ENCODE data around the gene KRT40. TPM values are rescaled to one million over a fixed set of nuclear protein-coding genes. Genes with fewer than 3 reads are reported as not detected.

The KRT40 gene
- total RNA-seq, 2 donors from 2014 or later: 1.6 TPM; not detected in 1

GRCh38 chr17:40935624-40936023, 48.5 kb downstream of the KRT40 start:
- H3K27me3 ChIP-seq: no peaks in the 10 kb centered on the region
- ATAC-seq (no peak), DNase-seq (no peak)
- TF ChIP-seq POLR2A (IDR thresholded peaks at IDR 0.05): no peak
- no peak for TF ChIP-seq CTCF (IDR thresholded peaks at IDR 0.05)
- H3K36me3 ChIP-seq (replicated peaks in 1 of 2; ENCODE audit: insufficient read depth in 1 of 2, low read depth in 2 of 2): no peaks in the 10 kb centered on the region
- intact Hi-C loops (cut with DNase I): no loop called here
- 46 to 48% methylated on average over 3 of the region's 3 CpGs for WGBS, 2 donors
- peaks cover 15% of the 10 kb centered on the region for H3K4me1 ChIP-seq
- H3K27ac ChIP-seq: no peak overlapping the region
- no peak overlapping the region for H3K4me3 ChIP-seq
- no peaks in the 10 kb centered on the region for H3K9me3 ChIP-seq

- Histone ChIP-seq H3K9me3 (no peaks in the 10 kb centered on the region), H3K36me3 (replicated peaks in 1 of 2; ENCODE audit: insufficient read depth in 1 of 2, low read depth in 2 of 2) (no peaks in the 10 kb centered on the region), H3K27me3 (no peaks in the 10 kb centered on the region), H3K4me1 (peaks cover 8% of the 10 kb centered on the region), H3K4me3 (no peak overlapping the region), H3K27ac (no peak overlapping the region)
- DNase-seq (no peak), ATAC-seq (no peak)
- intact Hi-C loops (cut with DNase I): no loop called here
- TF ChIP-seq CTCF (IDR thresholded peaks at IDR 0.05): no peak
- TF ChIP-seq POLR2A (IDR thresholded peaks at IDR 0.05): no peak
- 42 to 79% methylated on average over 2 of the region's 2 CpGs for WGBS, 2 donors
Observed at GRCh38 chr17:40932608-40933007, 51.5 kb downstream of the KRT40 start.

- TF ChIP-seq CTCF (IDR thresholded peaks at IDR 0.05) (no peak), POLR2A (IDR thresholded peaks at IDR 0.05) (no peak)
- WGBS, 2 donors: 39 to 65% methylated on average over 3 of the region's 3 CpGs
- intact Hi-C loops (cut with DNase I): no loop called here
- DNase-seq (no peak), ATAC-seq (no peak)
- no peaks in the 10 kb centered on the region for H3K36me3 ChIP-seq (replicated peaks in 1 of 2; ENCODE audit: insufficient read depth in 1 of 2, low read depth in 2 of 2)
- H3K4me3 ChIP-seq: no peak overlapping the region
- no peaks in the 10 kb centered on the region for H3K9me3 ChIP-seq
- no peaks in the 10 kb centered on the region for H3K4me1 ChIP-seq
- no peaks in the 10 kb centered on the region for H3K27me3 ChIP-seq
- H3K27ac ChIP-seq: no peak overlapping the region
Observed at GRCh38 chr17:40931311-40931710, 52.8 kb downstream of the KRT40 start.

Small RNAs within 50 kb of the gene (small RNA-seq; reads per million reads assigned to genes)
- not detected for gene KRTAP3-4P

Other genes with a start within 250 kb of the KRT40 start
- not detected for gene KRT25, start 229.0 kb downstream of the KRT40 start, total RNA-seq
- not detected for gene KRT26, start 212.1 kb downstream of the KRT40 start, total RNA-seq
- not detected for gene KRT27, start 201.8 kb downstream of the KRT40 start, total RNA-seq
- not detected for gene KRT28, start 184.4 kb downstream of the KRT40 start, total RNA-seq
- gene KRT10, start 161.7 kb downstream of the KRT40 start, total RNA-seq: 1 to 10 TPM; 3.3 to 8.0 TPM
- gene KRT12, start 117.1 kb downstream of the KRT40 start, total RNA-seq: not detected
- gene KRT20, start 99.1 kb downstream of the KRT40 start, total RNA-seq: not detected
- 1 to 10 TPM; 2.3 to 9.6 TPM for gene KRT23, start 46.7 kb downstream of the KRT40 start, total RNA-seq
- gene KRT39, start 17.4 kb downstream of the KRT40 start, total RNA-seq: not detected
- gene KRTAP3-3, start 9.8 kb upstream of the KRT40 start, total RNA-seq: not detected
- not detected for gene KRTAP3-2, start 15.6 kb upstream of the KRT40 start, total RNA-seq
- gene KRTAP3-1, start 24.8 kb upstream of the KRT40 start, total RNA-seq: not detected
- gene KRTAP1-5, start 42.9 kb upstream of the KRT40 start, total RNA-seq: not detected
- not detected for gene KRTAP1-4, start 45.9 kb upstream of the KRT40 start, total RNA-seq
- not detected for gene KRTAP1-3, start 50.5 kb upstream of the KRT40 start, total RNA-seq
- gene KRTAP1-1, start 57.1 kb upstream of the KRT40 start, total RNA-seq: not detected
- not detected for gene KRTAP2-1, start 63.0 kb upstream of the KRT40 start, total RNA-seq
- not detected for gene KRTAP2-2, start 70.9 kb upstream of the KRT40 start, total RNA-seq
- not detected for gene KRTAP2-3, start 75.8 kb upstream of the KRT40 start, total RNA-seq
- gene KRTAP2-4, start 81.6 kb upstream of the KRT40 start, total RNA-seq: not detected
- not detected for gene KRTAP4-7, start 99.8 kb upstream of the KRT40 start, total RNA-seq
- not detected for gene KRTAP4-8, start 113.8 kb upstream of the KRT40 start, total RNA-seq
- not detected for gene KRTAP4-16, start 117.9 kb upstream of the KRT40 start, total RNA-seq
- not detected for gene KRTAP4-9, start 121.1 kb upstream of the KRT40 start, total RNA-seq
- not detected for gene KRTAP4-11, start 134.0 kb upstream of the KRT40 start, total RNA-seq
- not detected for gene KRTAP4-12, start 139.9 kb upstream of the KRT40 start, total RNA-seq
- not detected for gene KRTAP4-6, start 156.2 kb upstream of the KRT40 start, total RNA-seq
- gene KRTAP4-5, start 165.5 kb upstream of the KRT40 start, total RNA-seq: not detected
- not detected for gene KRTAP4-4, start 176.4 kb upstream of the KRT40 start, total RNA-seq
- not detected for gene KRTAP4-3, start 183.9 kb upstream of the KRT40 start, total RNA-seq
- not detected for gene KRTAP4-2, start 193.9 kb upstream of the KRT40 start, total RNA-seq
- not detected for gene KRTAP4-1, start 200.6 kb upstream of the KRT40 start, total RNA-seq
- gene KRTAP9-1, start 205.6 kb upstream of the KRT40 start, total RNA-seq: not detected
- not detected for gene KRTAP9-2, start 242.3 kb upstream of the KRT40 start, total RNA-seq
- not detected for gene KRTAP9-3, start 248.1 kb upstream of the KRT40 start, total RNA-seq